Globus pallidus (tissue), 1 donor: ENCODE results near the gene RAB7A.
"Not testable (repeated sequence)": the region's sequence is repeated elsewhere in the genome, so short reads cannot be mapped to it uniquely, and the experiment has no call there.

Source experiments
- DNase-seq: peaks from one replicate; pipeline ENCODE4 v3.0.0-alpha.2; 2015; ENCODE audit warnings: low spot score

RAB7A gene

DNA sequence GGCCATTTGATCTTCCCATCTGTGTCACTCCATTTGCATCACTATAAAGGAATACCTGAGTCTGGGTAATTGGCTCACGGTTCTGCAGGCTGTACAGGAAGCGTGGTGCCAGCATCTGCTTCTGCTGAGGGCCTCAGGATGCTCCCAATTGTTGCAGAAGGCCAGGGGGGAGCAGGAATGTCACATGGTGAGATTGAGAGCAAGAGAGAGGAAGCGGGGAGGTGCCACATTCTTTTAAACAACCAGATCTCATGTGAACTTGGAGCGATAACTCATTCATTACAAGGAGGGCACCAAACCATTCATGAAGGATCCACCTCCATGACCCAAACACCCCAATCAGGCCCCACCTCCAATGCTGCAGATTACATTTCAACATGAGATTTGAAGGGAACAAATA lies 13.1 kb upstream of the RAB7A start:
- DNase-seq, result no peak

DNA sequence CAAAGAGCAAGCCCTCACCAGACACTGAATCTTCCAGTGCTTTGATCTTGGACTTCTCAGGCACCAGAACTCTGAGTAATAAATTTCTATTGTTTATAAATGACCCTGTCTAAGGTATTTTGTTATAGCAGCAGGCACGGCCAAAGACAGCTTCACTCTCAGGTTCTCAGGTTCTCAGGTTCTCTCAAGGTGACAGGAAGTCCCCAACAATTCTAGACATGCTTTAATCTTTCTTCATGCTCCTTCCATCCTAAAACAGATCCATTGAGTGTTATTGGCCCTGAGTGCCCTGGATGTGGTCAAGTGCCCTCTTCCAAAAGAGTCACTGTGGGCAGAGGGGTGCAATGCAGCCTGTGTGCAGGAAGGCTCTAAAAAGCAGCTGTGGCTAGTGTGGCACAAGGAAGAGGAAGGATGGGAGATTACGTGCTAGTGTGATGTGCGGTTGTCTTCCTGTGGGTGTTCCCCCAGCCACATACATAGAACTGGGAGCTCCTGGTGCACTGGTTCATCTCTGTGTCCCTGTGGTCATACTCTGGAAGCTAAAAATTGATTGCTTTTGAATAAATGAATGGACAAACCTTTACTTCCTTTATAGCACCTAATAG lies 11.0 kb upstream of the RAB7A start:
- DNase-seq, result no peak

DNA sequence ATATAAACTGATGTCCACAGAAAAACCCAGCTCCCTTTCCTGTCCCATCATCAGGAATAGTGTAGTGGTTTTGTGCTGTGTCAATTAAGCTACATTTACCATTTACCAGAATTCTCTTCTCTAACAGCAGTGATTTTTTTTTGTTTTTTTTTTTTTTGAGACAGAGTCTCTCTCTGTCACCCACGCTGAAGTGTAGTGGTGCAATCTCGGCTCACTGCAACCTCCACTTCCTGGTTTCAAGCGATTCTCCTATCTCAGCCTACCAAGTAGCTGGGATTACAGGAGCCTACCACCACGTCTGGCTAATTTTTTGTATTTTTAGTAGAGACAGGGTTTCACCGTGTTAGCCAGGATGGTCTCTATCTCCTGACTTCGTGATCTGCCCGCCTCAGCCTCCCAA lies 7.1 kb upstream of the RAB7A start:
- not testable (repeated sequence) for DNase-seq

DNA sequence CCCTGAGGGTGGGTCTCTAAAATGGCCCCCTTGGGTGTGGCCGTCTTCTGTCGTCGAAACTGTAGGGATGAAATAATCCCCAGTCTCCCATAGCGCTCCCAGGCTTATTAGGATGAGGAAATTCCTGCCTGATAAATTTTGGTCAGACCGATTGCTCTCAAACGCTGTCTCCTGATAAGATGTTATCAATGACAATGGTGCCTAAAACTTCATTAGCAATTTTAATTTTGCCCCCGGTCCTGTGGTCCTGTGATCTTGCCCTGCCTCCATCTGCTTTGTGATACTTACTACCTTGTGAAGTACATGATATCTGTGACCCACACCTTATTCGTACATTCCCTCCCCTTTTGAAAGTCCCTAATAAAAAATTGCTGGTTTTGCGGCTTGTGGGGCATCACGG lies 5.1 kb upstream of the RAB7A start:
- no peak for DNase-seq

DNA sequence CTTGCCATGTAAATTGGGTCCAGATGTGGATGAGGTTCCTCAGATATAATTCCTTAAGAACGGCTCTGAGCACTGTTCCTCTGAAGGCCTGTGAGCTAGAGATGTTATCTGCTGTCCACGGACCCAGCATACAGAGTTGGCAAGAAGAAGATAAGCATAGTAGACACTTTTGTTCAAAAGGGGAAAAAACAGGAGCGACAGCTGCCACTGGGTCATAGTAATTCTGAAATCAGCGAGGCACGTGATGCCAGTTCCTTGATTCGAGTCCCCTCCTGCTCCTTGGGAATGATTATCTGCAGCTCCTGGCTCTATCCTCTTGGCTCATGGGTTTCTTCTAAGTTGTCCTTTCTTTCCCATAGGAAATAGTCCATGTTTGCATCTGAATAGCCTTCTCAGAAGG lies 2.5 kb upstream of the RAB7A start:
- no peak for DNase-seq

- no peak for DNase-seq
Measured at GRCh38 chr3:128725547-128726022, 398 bp upstream of the RAB7A start.

DNA sequence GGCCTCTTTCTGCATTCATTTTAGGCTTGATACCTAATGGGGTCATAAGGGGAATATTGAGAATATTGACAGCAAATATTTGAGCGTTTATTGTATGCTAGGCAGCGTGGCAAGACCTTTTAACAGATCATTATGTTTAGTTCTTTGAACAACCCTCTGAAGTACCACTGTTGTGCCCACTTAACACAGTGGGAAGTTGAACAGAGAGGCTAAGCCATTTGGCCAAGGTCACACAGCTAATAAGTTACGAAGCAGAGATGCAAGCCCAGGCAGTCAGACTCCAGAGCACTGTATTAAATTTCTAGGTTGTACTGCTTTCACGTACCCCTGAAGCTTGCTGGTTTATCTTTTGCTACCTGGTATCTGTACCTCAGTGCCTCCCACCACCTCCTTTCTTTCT lies 1.1 kb downstream of the RAB7A start:
- no peak for DNase-seq

- DNase-seq, result no peak
Measured at GRCh38 chr3:128727485-128727884, 1.5 kb downstream of the RAB7A start.

GRCh38 chr3:128727996-128728395 lies 2.0 kb downstream of the RAB7A start:
- no peak for DNase-seq

DNA sequence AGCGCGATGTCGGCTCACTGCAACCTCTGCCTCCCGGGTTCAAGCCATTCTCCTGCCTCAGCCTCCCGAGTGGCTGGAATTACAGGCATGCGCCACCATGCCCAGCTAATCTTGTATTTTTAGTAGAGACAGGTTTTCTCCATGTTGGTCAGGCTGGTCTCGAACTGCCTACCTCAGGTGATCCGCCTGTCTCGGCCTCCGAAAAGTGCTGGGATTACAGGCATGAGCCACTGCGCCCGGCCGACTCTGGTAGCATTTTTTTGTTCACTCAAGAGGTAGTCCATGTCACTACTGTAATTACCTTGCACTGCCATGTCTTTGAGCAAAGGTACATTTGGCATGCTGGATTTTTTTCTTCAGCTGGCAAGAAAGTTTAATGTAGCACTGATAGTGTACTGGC lies 2.5 kb downstream of the RAB7A start:
- DNase-seq, result not testable (repeated sequence)

DNA sequence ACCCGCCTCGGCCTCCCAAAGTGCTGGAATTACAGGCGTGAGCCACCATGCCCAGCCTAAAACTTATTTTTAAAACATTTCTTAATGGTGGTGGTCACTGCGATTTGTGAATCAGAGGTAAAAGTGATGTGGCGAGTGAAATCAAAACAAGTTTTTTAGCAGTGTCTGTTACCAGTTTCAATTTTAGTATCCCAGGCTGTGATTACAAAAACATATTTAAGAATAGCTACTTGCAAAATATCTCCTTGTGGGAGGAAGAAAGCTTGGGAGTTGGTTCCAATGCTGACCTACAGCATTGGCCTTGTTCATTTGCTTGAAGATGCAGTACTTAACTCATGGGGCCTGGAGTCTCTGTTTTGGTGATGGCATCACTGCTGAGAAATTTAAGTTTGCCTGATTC lies 4.5 kb downstream of the RAB7A start:
- DNase-seq, result no peak

GRCh38 chr3:128734523-128735189 lies 8.7 kb downstream of the RAB7A start:
- no peak for DNase-seq

DNA sequence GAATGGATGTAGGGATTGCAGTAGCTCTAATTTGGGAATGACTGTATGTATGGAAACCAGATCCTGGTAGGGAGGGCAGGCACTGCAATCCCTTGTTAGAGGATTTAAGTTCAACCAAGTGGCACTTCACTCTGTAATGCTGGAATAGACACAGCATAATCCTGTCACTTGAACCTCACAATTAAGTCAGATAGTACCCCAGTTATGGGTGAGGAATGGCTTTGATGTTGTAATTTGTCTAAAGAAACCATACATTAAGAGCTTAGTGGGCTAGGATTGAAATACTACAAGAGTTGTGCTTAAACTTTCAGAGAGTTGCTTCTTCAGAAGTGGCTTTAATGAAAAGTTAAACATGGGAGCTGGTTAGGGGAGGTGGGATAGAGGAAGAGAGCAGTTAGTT lies 9.3 kb downstream of the RAB7A start:
- no peak for DNase-seq

GRCh38 chr3:128735884-128736283 lies 9.9 kb downstream of the RAB7A start:
- DNase-seq, result no peak

- no peak for DNase-seq
Measured at GRCh38 chr3:128736601-128737000, 10.6 kb downstream of the RAB7A start.

DNA sequence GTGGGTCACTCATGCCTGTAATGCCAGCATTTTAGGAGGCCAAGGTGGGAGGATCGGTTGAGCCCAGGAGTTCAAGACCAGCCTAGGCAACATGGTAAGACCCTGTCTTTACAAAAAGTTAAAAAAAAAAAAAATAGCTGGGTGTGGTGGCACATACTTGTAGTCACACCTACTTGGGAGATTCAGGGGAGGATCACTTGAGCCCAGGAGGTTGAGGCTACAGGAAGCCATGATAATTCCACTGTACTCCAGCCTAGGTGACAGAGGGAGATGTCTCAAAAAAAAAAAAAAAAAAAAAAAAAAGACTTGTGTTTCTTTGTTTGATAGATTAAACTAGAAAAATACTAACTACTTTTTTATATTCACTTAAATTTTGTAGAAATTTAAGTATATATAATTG lies 14.6 kb downstream of the RAB7A start:
- no peak for DNase-seq

- no peak for DNase-seq
Measured at GRCh38 chr3:128742821-128743594, 17.0 kb downstream of the RAB7A start.

DNA sequence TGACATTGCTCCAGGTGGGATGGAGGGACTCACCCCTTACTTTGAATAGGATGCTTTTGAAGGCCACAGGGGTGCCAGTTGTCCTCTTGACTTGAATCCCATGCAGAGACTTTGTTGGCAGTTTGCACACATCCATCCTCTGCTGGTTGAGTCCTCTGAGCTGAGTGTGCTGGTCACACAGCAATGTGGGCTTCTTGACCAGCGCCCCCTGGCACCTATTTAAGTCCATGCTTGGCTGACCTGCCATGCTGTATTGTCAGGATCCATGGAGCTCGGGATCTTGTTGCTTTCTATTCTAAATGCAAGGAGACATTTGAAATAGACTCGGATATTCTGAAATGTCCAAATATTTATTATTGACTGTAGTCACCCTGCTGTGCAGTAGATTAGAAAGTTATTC lies 19.8 kb downstream of the RAB7A start:
- DNase-seq, result no peak

- DNase-seq, result no peak
Measured at GRCh38 chr3:128746881-128747280, 20.9 kb downstream of the RAB7A start.

DNA sequence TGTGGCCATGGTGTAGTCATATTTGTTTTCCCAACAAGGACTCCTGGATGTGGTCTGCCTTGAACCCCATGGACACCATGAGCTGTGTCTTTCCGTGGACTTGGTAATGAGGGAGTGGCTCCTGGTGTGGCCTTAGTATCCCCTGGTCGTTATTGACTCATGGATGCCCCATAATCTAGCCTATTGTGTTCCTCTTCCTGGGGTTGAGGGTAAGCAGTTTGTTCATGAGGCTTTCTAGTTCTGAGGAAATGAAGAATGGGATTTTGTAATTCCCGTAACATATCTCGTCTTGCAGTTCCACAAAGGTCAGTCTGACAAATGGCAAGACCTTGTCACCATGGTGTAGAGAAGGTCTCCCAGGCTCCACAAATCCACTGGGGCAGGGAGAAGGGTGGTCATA lies 22.6 kb downstream of the RAB7A start:
- no peak for DNase-seq

DNA sequence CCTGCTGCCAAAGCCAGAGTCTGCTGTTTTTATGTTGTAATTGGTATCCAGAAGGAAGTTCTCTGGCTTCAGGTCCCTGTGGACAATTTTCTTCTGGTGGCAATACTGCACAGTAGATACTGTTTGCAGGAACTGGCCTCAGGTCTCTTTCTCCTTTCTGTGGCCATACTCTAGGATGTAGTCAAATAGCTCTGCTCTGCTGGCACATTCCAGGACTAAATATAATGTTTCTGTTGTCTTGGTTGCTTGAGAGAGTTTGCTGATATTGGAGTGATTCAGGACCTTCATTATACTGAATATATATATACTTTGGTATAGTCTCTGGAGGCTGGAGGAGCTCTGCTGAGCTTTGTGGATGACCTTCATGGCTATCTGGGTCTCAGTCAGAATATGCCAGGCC lies 23.1 kb downstream of the RAB7A start:
- DNase-seq, result no peak

DNA sequence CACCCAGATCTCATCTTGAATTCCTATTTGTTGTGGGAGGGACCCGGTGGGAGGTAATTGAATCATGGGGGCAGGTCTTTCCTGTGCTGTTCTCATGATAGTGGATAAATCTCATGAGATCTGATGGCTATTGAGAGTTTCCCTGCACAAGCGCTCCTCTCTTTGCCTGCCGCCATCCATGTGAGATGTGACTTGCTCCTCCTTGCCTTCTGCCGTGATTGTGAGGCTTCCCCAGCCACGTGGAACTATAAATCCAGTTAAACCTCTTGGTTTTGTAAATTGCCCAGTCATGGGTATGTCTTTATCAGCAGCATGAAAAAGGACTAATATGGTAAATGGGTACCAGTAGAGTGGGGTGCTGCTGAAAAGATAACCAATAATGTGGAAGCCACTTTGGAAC lies 23.6 kb downstream of the RAB7A start:
- not testable (repeated sequence) for DNase-seq

DNA sequence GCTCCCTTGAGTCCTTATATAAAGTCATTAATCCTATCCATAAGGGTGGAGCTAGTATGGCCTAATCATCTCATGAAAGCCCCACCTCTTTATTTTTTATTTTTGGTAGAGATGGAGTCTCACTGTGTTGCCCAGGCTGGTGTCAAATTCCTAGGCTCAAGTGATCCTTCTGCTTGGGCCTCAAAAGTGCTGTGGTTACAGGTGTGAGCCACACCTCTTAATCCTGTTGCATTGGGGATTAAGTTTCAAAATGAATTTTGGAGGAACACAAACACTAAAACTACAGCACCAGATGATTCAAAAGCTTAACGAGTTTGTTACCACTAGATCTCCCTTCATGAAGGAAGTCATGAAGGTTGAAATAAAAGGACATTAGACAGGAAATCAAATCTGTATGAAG lies 27.7 kb downstream of the RAB7A start:
- DNase-seq, result no peak
